ENCODE results near the gene TMEM170B.

TMEM170B gene

GRCh38 chr6:11605507-11605905 is 68.0 kb downstream of the TMEM170B start:
- Histone ChIP-seq H3K4me1 (peaks cover 0 to 55% (median 28%) of the 10 kb centered on the region in 4 donors), H3K36me3 (no peaks in the 10 kb centered on the region), H3K4me3 (no peak overlapping the region), H3K27ac (no peak overlapping the region), H3K9me3 (no peaks in the 10 kb centered on the region), H3K27me3 (no peaks in the 10 kb centered on the region)
- intact Hi-C loops (cut with DNase I; ENCODE audit: low total_unique reads), result no loop called here
- TF ChIP-seq CTCF (IDR thresholded peaks at IDR 0.05), result no peak
- no peak for DNase-seq

GRCh38 chr6:11606332-11606731 is 68.8 kb downstream of the TMEM170B start:
- H3K9me3 ChIP-seq, result no peaks in the 10 kb centered on the region
- H3K27me3 ChIP-seq, result no peaks in the 10 kb centered on the region
- H3K4me1 ChIP-seq, result peaks cover 0 to 52% (median 28%) of the 10 kb centered on the region in 4 donors
- H3K36me3 ChIP-seq, result no peaks in the 10 kb centered on the region
- TF ChIP-seq CTCF (IDR thresholded peaks at IDR 0.05), result no peak
- intact Hi-C loops (cut with DNase I; ENCODE audit: low total_unique reads), result no loop called here
- H3K4me3 ChIP-seq, result no peak overlapping the region
- no peak overlapping the region for H3K27ac ChIP-seq
- DNase-seq, result peak in 1 of 2 donors; percentile 47

GRCh38 chr6:11607383-11607782 is 69.8 kb downstream of the TMEM170B start:
- no peak overlapping the region for H3K4me3 ChIP-seq
- TF ChIP-seq CTCF (IDR thresholded peaks at IDR 0.05), result no peak
- no peaks in the 10 kb centered on the region for H3K9me3 ChIP-seq
- no peak for DNase-seq
- intact Hi-C loops (cut with DNase I; ENCODE audit: low total_unique reads), result no loop called here
- no peaks in the 10 kb centered on the region for H3K27me3 ChIP-seq
- H3K36me3 ChIP-seq, result no peaks in the 10 kb centered on the region
- H3K4me1 ChIP-seq, result peaks cover 0 to 52% (median 28%) of the 10 kb centered on the region in 4 donors
- H3K27ac ChIP-seq, result peak overlapping the region in 1 of 2 donors; percentile 17

- no peak for TF ChIP-seq CTCF (IDR thresholded peaks at IDR 0.05)
- H3K36me3 ChIP-seq, result no peaks in the 10 kb centered on the region
- DNase-seq, result no peak
- H3K4me1 ChIP-seq, result peaks cover 0 to 60% (median 29%) of the 10 kb centered on the region in 4 donors
- intact Hi-C loops (cut with DNase I; ENCODE audit: low total_unique reads), result no loop called here
- no peak overlapping the region for H3K4me3 ChIP-seq
- peak overlapping the region; percentile 4 to 34 for H3K27ac ChIP-seq
- H3K9me3 ChIP-seq, result no peaks in the 10 kb centered on the region
- H3K27me3 ChIP-seq, result no peaks in the 10 kb centered on the region
These were observed 71.2 kb downstream of the TMEM170B start for GRCh38 chr6:11608600-11609323.

GRCh38 chr6:11609324-11610071 is 71.9 kb downstream of the TMEM170B start:
- no peaks in the 10 kb centered on the region for H3K27me3 ChIP-seq
- H3K4me3 ChIP-seq, result no peak overlapping the region
- peak overlapping the region; percentile 4 to 34 for H3K27ac ChIP-seq
- H3K36me3 ChIP-seq, result no peaks in the 10 kb centered on the region
- DNase-seq, result peak; percentile 45 to 79
- peaks cover 0 to 67% (median 34%) of the 10 kb centered on the region in 4 donors for H3K4me1 ChIP-seq
- intact Hi-C loops (cut with DNase I; ENCODE audit: low total_unique reads), result no loop called here
- TF ChIP-seq CTCF (IDR thresholded peaks at IDR 0.05), result no peak
- no peaks in the 10 kb centered on the region for H3K9me3 ChIP-seq

All from tibial artery (tissue), 4 donors.